T-helper 2 cell treated with Interferon-gamma antibody and Interleukin-4, amounts not matched to agents 5 μg/mL and 100 μg/mL, for 36 hours (primary cell): Measurements from ENCODE around the gene DDX50.
"Not testable (repeated sequence)": the region's sequence is repeated elsewhere in the genome, so short reads cannot be mapped to it uniquely, and the experiment has no call there.

ENCODE experiments used
- DNase-seq: peaks from one replicate; pipeline ENCODE4 v3.0.0; 2021; ENCODE audit warnings: low spot score
- H3K27ac Mint-ChIP-seq: one replicate; pipeline ENCODE4 v1.8.0; 2021; ENCODE audit warnings: mild to moderate bottlenecking, mixed read lengths
- H3K27me3 Mint-ChIP-seq: one replicate; pipeline ENCODE4 v1.8.0; 2021; ENCODE audit warnings: low read depth, mixed read lengths
- H3K36me3 Mint-ChIP-seq: one replicate; pipeline ENCODE4 v1.8.0; 2021; ENCODE audit warnings: low read depth, mixed read lengths
- H3K4me1 Mint-ChIP-seq: one replicate; pipeline ENCODE4 v1.8.0; 2021; ENCODE audit warnings: low read depth, mixed read lengths
- H3K4me3 Mint-ChIP-seq: one replicate; pipeline ENCODE4 v1.8.0; 2022; ENCODE audit warnings: mild to moderate bottlenecking, moderate library complexity, mixed read lengths
- H3K9me3 Mint-ChIP-seq: one replicate; pipeline ENCODE4 v1.8.0; 2021; ENCODE audit warnings: mixed read lengths

Gene DDX50

DNA sequence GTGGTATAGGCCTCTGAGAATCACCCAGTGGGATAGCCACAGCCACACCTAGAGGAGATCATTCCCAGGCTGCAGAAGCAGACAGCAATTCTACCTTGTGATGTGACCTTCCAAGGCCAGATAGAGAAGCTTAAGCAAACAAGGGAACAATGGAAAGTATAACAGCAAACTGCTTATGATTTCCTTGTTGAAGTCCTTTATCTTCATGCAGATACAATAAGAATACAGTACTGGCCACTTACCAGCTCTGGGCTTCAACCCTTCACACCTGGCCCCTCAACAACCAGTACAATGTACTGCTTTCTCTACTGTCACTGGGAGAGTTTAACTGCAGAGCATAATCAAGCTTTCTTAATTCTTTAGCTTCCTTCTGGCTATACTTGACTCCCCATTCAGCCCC lies 22.6 kb upstream of the DDX50 start:
- Mint-ChIP-seq H3K27me3 (peaks cover 11% of the 10 kb centered on the region), H3K9me3 (no peaks in the 10 kb centered on the region), H3K4me3 (no peak overlapping the region), H3K27ac (no peak overlapping the region), H3K36me3 (no peaks in the 10 kb centered on the region), H3K4me1 (no peaks in the 10 kb centered on the region)
- no peak for DNase-seq

DNA sequence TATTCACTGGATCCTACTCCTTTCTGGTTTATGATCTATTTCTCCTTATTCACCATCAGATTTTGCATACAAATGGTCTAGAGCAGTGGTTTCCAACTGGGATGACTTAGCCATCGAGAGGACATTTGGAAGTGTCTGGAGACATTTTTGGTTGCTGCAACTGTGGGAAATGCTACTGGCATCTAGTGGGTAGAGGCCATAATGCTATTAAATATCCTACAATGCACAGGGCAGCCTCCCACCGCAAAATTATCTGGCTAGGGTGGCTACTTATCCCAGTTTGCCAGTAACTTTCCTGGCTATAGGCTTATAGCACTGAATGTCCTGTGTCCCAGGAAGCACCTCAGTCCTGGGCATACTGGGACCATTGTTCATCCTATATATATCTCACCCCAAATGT lies 21.5 kb upstream of the DDX50 start:
- no peaks in the 10 kb centered on the region for H3K9me3 Mint-ChIP-seq
- no peak for DNase-seq

DNA sequence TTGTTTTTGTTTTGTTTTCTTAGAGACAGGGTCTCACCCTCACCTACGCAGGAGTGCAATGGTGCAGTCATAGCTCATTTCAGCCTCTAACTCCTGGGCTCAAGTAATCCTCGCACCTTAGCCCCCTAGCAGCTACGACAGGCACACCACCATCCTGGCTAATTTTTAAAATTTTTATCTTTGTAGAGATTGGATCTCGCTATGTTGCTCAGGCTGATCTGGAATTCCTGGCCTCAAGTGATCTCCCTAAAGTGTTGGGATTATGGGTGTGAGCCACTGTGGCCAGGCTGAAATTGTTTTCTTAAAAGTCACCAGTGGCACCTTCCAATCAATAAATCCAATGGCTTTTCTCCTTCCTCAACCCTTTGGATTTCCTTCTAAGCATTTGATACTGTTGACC lies 20.9 kb upstream of the DDX50 start:
- Mint-ChIP-seq H3K27ac (no peak overlapping the region), H3K4me3 (no peak overlapping the region), H3K36me3 (no peaks in the 10 kb centered on the region), H3K27me3 (peaks cover 11% of the 10 kb centered on the region), H3K4me1 (no peaks in the 10 kb centered on the region), H3K9me3 (no peaks in the 10 kb centered on the region)
- DNase-seq, result no peak

More for the DNA sequence above, 21.5 kb upstream of the DDX50 start:
- Mint-ChIP-seq H3K36me3 (no peaks in the 10 kb centered on the region), H3K27ac (no peak overlapping the region), H3K4me3 (no peak overlapping the region), H3K4me1 (no peaks in the 10 kb centered on the region), H3K27me3 (peaks cover 11% of the 10 kb centered on the region)

DNA sequence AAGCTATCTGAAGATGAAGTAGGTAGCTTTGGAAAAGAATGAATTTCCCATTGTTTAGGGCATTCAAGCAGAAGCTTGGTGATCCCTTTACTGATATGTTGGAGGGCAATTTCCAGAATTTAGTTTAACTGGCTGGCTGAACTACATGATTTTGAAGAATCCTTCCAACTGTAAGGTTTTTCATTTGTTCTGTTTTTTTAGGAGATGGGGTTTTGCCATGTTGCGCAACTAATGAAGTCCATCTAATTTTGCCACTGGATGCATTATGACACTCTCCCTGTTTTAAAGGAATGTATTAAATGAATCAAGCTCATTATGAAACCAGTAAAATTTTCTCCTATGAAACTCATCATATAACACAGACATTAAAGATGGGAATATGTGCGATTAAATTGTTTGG lies 6.1 kb upstream of the DDX50 start:
- H3K36me3 Mint-ChIP-seq, result no peaks in the 10 kb centered on the region
- no peak for DNase-seq
- H3K4me3 Mint-ChIP-seq, result no peak overlapping the region
- H3K27ac Mint-ChIP-seq, result no peak overlapping the region
- peaks cover 5% of the 10 kb centered on the region for H3K27me3 Mint-ChIP-seq
- H3K9me3 Mint-ChIP-seq, result no peaks in the 10 kb centered on the region
- H3K4me1 Mint-ChIP-seq, result peaks cover 10% of the 10 kb centered on the region

DNA sequence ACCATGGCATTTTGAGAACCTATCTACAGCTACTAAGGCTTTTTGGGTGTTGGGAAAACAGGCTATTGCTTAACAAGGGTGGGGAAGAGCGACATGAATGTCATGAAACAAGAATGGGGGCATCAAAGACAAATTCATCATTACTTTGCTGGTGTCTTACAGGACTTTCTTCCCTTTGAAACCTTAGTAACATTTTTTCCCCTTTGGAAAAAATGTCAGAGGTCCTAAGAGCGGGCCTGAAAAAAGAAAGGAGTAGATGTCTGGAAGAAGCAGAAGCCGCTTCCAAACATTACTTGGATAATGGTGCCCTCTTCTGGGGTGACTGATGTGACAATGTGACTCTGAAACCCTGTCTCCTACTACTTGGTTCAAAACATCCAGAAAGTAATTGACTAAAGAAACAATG lies 3.8 kb upstream of the DDX50 start:
- peaks cover 5% of the 10 kb centered on the region for H3K36me3 Mint-ChIP-seq
- H3K9me3 Mint-ChIP-seq, result no peaks in the 10 kb centered on the region
- H3K27ac Mint-ChIP-seq, result no peak overlapping the region
- peaks cover 3% of the 10 kb centered on the region for H3K27me3 Mint-ChIP-seq
- no peak for DNase-seq
- no peak overlapping the region for H3K4me3 Mint-ChIP-seq
- peaks cover 21% of the 10 kb centered on the region for H3K4me1 Mint-ChIP-seq

DNA sequence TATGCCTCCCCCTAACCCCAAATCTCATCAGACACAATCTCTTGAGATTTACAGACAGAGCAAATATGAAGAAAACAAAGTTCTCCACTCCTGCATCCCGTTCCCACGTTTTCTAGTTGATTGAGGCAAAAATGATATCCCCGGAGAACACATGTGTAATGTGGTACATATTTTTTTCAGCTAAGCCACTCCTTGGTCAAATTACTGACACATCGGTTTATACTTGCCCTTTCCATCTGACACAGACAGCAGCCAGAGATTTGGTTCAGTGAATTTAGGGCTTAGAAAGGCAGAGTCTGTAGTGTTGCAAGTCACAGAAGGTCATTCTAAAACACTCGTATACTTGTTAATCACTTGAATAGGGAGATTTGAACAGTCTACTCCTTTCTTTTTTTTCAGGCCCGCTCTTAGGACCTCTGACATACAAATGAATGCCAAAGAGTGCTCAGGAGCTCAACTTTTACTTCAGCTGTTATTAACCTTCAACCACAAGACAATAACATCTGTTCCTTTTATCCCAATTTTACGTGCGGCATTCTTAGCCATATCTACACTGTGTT lies 1.8 kb upstream of the DDX50 start:
- H3K4me1 Mint-ChIP-seq, result peaks cover 31% of the 10 kb centered on the region
- no peaks in the 10 kb centered on the region for H3K9me3 Mint-ChIP-seq
- H3K36me3 Mint-ChIP-seq, result peaks cover 14% of the 10 kb centered on the region
- no peak for DNase-seq
- H3K27ac Mint-ChIP-seq, result peak overlapping the region; percentile 3
- H3K4me3 Mint-ChIP-seq, result peak overlapping the region; percentile 1
- H3K27me3 Mint-ChIP-seq, result no peaks in the 10 kb centered on the region

DNA sequence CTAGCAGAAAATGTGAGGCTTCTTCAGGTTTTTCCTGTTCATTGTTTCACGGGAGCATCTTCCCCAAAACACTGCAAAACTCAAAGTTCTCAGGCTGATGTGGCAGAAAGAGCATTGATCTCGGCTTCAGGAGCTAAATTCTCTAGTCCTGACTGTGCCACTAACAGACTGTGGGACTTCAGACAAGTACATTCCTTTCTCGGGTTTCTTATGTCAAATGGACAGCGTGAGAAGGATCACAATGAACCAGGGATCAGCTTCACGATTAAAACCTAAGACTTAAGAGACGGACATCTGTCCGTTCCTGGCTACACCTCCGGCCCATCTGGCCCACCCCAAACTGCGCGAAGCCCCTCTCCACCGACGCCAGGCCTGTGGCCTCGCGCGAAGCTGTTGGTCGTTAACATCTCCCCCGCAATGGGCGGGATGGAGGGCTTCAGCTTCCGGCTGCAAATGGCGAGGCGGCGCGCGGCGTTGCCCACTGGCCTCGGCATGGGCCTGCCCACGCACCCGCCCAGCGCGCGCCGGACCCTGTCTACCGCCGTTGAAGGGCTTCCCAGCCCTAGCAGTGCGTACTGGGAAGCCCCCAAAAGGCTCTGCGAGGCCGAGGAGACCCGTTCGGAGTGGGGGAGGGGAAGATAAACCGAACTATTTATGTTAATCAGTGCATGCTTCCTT lies 549 bp upstream of the DDX50 start:
- Mint-ChIP-seq H3K4me1 (peaks cover 35% of the 10 kb centered on the region), H3K36me3 (peaks cover 21% of the 10 kb centered on the region), H3K27ac (peak overlapping the region; percentile 99), H3K27me3 (no peaks in the 10 kb centered on the region), H3K9me3 (no peaks in the 10 kb centered on the region), H3K4me3 (peak overlapping the region; percentile 90)
- peak; percentile 81 for DNase-seq

DNA sequence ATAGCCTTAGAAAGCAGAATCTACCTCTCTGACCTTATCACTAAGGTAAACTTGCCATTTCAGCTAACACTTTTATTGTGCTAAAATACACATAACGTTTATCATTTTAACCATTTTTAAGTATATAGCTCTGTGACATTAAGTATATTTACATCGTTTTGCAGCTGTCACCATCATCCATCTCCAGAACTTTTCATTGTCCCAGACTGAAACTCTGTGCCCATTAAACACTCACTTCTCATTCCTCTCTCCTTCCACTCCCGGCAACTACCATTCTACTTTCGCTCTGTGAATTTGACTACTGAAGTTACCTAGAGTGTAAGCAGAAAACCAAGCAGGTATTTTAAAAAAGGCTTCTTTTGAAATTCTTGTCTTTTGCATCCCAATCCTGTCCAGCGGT lies 1.3 kb downstream of the DDX50 start:
- Mint-ChIP-seq H3K4me3 (peak overlapping the region; percentile 90), H3K36me3 (peaks cover 34% of the 10 kb centered on the region), H3K4me1 (peaks cover 45% of the 10 kb centered on the region), H3K9me3 (no peaks in the 10 kb centered on the region), H3K27ac (peak overlapping the region; percentile 24), H3K27me3 (no peaks in the 10 kb centered on the region)
- DNase-seq, result no peak

DNA sequence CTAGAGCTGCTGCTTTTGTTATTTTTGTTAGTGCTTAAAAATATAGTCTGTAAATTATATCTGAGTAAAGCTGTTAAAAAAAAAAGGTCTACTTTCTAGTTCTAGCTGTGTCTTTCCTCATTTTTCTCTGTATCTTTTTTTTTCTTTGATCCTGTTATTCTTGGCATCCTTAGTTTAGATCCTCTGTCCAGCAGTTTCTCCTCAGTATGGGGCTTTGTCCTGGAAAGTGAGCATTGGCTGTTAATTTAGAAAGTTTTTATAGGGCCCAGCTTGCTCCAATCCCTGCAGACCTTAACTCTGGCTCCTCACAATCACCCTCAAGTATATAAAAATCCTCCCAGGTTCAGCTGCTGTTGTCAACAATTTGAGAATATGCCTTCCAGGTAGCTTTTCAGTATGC lies 23.5 kb downstream of the DDX50 start:
- Mint-ChIP-seq H3K4me3 (no peak overlapping the region), H3K9me3 (no peaks in the 10 kb centered on the region), H3K27ac (no peak overlapping the region), H3K36me3 (peaks cover 32% of the 10 kb centered on the region), H3K4me1 (peaks cover 5% of the 10 kb centered on the region), H3K27me3 (no peaks in the 10 kb centered on the region)
- no peak for DNase-seq

DNA sequence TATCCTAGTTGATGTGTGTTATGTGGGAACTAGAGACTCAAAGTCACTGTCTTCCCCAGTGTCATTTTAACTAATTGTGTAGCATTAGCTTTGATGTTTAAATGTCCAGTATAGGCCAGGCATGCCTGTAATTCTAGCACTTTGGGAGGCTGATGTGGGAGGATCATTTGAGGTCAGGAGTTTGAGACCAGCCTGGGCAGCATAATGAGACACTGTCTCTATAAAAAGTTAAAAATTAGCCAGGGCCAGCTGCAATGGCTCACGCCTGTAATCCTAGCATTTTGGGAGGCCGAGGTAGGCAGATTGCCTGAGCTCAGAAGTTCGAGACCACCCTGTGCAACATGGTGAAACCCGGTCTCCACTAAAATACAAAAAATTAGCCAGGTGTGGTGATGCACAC lies 24.4 kb downstream of the DDX50 start:
- Mint-ChIP-seq H3K9me3 (no peaks in the 10 kb centered on the region), H3K27me3 (no peaks in the 10 kb centered on the region), H3K4me1 (peaks cover 5% of the 10 kb centered on the region), H3K27ac (no peak overlapping the region), H3K36me3 (peaks cover 33% of the 10 kb centered on the region), H3K4me3 (no peak overlapping the region)
- DNase-seq, result no peak

DNA sequence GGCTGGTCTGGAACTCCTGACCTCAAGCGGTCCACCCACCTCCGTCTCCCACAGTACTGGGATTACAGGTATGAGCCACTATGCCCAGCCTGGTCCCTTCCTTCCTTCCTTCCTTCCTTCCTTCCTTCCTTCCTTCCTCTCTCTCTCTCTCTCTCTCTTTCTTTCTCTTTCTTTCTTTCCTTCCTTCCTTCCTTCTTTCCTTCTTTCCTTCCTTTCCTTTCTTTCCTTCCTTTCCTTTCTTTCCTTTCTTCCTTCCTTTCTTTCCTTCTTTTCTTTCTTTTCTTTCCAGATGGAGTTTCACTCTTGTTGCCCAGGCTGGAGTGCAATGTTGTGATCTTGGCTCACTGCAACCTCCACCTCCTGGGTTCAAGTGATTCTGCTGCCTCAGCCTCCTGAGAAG lies 28.0 kb downstream of the DDX50 start:
- H3K4me1 Mint-ChIP-seq, H3K4me3 Mint-ChIP-seq, H3K27me3 Mint-ChIP-seq, DNase-seq, H3K27ac Mint-ChIP-seq, H3K9me3 Mint-ChIP-seq: not testable (repeated sequence)
- H3K36me3 Mint-ChIP-seq, result peaks cover 36% of the 10 kb centered on the region

DNA sequence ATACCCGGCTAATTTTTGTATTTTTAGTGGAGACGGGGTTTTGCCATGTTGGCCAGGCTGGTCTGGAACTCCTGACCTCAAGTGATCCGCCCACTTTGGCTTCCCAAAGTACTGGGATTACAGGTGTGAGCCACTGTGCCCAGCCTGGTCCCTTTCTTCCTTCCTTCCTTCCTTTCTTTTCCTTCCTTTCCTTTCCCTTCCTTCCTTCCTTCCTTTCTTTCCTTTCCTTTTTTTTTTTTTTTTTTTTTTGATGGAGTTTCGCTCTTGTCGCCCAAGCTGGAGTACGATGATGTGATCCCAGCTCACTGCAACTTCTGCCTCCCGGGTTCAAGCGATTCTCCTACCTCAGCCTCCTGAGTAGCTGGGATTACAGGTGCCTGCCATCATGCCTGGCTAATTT lies 28.8 kb downstream of the DDX50 start:
- H3K36me3 Mint-ChIP-seq, result peaks cover 34% of the 10 kb centered on the region
- H3K4me1 Mint-ChIP-seq, H3K27me3 Mint-ChIP-seq, H3K27ac Mint-ChIP-seq, DNase-seq, H3K4me3 Mint-ChIP-seq, H3K9me3 Mint-ChIP-seq: not testable (repeated sequence)

DNA sequence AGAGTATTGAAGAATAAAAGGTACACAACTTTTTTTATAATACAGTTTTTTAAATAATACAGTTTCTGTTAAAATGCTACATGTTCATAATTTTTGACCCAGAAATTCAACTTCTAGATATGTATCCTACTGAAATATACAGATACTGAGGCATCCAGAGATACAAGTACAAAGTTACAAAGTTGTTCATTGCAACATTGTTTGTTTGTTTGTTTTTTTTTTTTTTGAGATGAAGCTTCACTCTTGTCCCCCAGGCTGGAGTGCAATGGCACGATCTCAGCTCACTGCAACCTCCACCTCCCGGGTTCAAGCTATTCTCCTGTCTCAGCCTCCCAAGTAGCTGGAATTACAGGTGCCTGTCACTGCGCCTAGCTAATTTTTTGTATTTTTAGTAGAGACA lies 31.7 kb downstream of the DDX50 start:
- not testable (repeated sequence) for DNase-seq, H3K27ac Mint-ChIP-seq, H3K27me3 Mint-ChIP-seq, H3K9me3 Mint-ChIP-seq, H3K4me3 Mint-ChIP-seq
- peaks cover 14% of the 10 kb centered on the region for H3K4me1 Mint-ChIP-seq
- peaks cover 44% of the 10 kb centered on the region for H3K36me3 Mint-ChIP-seq

DNA sequence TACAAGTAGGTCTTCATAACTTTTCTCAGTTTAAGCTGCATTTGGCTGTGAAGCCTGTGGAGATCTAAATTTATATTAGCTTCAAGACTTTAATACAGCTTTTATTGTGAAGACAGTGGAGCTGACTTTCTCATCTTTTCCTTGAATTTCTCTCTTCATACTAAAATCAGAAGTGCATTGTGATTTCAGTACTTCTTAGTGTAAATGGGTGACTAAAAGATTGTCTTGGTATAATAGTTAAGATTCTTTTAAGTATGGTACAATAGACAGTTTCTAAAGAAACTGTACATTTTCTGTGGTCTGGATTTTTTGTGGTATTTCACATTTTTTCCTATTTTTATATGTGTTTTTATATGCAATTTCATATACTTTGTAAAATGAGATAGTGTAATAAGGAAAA lies 33.9 kb downstream of the DDX50 start:
- Mint-ChIP-seq H3K4me1 (peaks cover 14% of the 10 kb centered on the region), H3K4me3 (no peak overlapping the region), H3K27ac (no peak overlapping the region), H3K27me3 (no peaks in the 10 kb centered on the region), H3K36me3 (peaks cover 44% of the 10 kb centered on the region), H3K9me3 (no peaks in the 10 kb centered on the region)
- DNase-seq, result no peak

DNA sequence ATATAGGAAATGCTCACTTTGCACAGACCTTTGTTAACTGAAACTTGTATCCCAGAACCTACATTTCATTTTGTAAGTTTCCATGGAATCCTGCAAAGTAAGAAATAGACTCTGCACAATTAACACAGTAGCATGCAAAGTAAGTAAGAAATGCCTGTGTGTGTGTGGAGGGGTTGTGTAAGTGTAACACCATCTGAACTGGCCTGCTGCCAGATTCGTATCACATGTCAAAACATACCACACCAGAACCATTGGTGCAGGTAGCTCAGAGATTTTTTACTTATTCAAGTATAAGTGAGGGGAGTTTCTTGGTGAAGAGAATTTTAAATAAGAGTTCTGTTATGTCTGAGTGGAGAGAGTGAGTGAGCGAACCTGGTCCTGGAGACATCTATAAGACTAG lies 37.0 kb downstream of the DDX50 start:
- H3K27me3 Mint-ChIP-seq, result no peaks in the 10 kb centered on the region
- no peak for DNase-seq
- no peak overlapping the region for H3K27ac Mint-ChIP-seq
- peaks cover 12% of the 10 kb centered on the region for H3K4me1 Mint-ChIP-seq
- no peaks in the 10 kb centered on the region for H3K9me3 Mint-ChIP-seq
- peaks cover 34% of the 10 kb centered on the region for H3K36me3 Mint-ChIP-seq
- no peak overlapping the region for H3K4me3 Mint-ChIP-seq
